ENCODE data around the gene SEC16A.

DNA sequence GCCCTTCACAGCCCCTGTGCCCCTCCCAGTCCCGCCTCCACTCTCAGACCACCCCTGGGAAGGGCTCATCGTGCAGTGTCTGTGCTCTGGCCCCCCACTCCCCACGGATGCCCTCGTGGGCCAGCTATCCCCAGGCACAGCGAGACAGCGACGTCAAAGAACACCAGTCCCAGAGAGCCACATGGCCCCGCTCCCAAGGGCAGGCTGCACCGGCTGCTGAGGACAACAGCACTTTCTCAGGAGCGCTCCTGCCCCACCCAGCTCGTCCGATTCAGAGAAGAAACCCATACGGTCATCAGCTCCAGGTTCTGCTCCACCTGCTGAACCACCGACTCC, 78.1 kb downstream of the SEC16A start:
- TF ChIP-seq, protein P1, sequence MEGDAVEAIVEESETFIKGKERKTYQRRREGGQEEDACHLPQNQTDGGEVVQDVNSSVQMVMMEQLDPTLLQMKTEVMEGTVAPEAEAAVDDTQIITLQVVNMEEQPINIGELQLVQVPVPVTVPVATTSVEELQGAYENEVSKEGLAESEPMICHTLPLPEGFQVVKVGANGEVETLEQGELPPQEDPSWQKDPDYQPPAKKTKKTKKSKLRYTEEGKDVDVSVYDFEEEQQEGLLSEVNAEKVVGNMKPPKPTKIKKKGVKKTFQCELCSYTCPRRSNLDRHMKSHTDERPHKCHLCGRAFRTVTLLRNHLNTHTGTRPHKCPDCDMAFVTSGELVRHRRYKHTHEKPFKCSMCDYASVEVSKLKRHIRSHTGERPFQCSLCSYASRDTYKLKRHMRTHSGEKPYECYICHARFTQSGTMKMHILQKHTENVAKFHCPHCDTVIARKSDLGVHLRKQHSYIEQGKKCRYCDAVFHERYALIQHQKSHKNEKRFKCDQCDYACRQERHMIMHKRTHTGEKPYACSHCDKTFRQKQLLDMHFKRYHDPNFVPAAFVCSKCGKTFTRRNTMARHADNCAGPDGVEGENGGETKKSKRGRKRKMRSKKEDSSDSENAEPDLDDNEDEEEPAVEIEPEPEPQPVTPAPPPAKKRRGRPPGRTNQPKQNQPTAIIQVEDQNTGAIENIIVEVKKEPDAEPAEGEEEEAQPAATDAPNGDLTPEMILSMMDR (IDR thresholded peaks at IDR 0.05): no peak
- TF ChIP-seq POLR2A (IDR thresholded peaks at IDR 0.05): no peak

All from Peyer's patch (tissue), 4 donors.